GM12878 (cell line): ENCODE results near the gene ANKRD16. TPM values are rescaled to one million over a fixed set of nuclear protein-coding genes. Genes with fewer than 3 reads are reported as not detected.
A peak's percentile ranks its signal among the peaks of the same experiment; 100 is the strongest.

Experiments used
- CBFB ChIP-seq: IDR thresholded peaks from 2 replicates; pipeline ENCODE4 v1.6.1; 2016; ENCODE audit warnings: antibody characterized with exemption, low read depth
- CBX3 ChIP-seq: fragments of 200-600 bp; sonication (generic); IDR thresholded peaks from 2 replicates; pipeline ENCODE4 v1.6.1; 2016; ENCODE audit warnings: low read depth, borderline replicate concordance
- CREB1 ChIP-seq: IDR thresholded peaks from 2 replicates; pipeline ENCODE4 v1.6.1; 2012; ENCODE audit warnings: low read depth, mild to moderate bottlenecking, inconsistent platforms
- CREM ChIP-seq: IDR thresholded peaks from 2 replicates; pipeline ENCODE4 v1.6.1; 2014; ENCODE audit warnings: antibody characterized with exemption, low read depth
- ESRRA ChIP-seq: IDR thresholded peaks from 2 replicates; pipeline ENCODE4 v1.6.1; 2012; ENCODE audit warnings: mild to moderate bottlenecking, low read length, improper control_type of control experiment
- EZH2 ChIP-seq: IDR thresholded peaks from 2 replicates; pipeline ENCODE4 v1.6.1; 2012; ENCODE audit warnings: low read depth, mild to moderate bottlenecking, control low read depth, inconsistent platforms, low read length, borderline replicate concordance; ENCODE audit not compliant: control insufficient read depth
- FOXK2 ChIP-seq: fragments of 450-650 bp; IDR thresholded peaks from 2 replicates; pipeline ENCODE4 v1.6.1; 2017; ENCODE audit warnings: mild to moderate bottlenecking, moderate library complexity
- FOXM1 ChIP-seq: IDR thresholded peaks from 2 replicates; pipeline ENCODE4 v1.6.1; 2012; ENCODE audit warnings: low read depth, mild to moderate bottlenecking, inconsistent platforms, low read length, moderate library complexity
- IKZF1 ChIP-seq: fragments of 450-650 bp; conservative IDR thresholded peaks from 2 replicates; pipeline ENCODE4 v1.6.1; 2017; ENCODE audit warnings: antibody characterized with exemption, mild to moderate bottlenecking
- MEF2A ChIP-seq: IDR thresholded peaks from 2 replicates; pipeline ENCODE4 v1.6.1; 2011; ENCODE audit warnings: low read depth, mild to moderate bottlenecking, low read length, moderate library complexity; ENCODE audit not compliant: insufficient read depth
- MEF2B ChIP-seq: fragments of 450-650 bp; IDR thresholded peaks from 2 replicates; pipeline ENCODE4 v1.6.1; 2018; ENCODE audit warnings: mild to moderate bottlenecking, moderate library complexity; ENCODE audit not compliant: partially characterized antibody, poor library complexity, severe bottlenecking
- MTA2 ChIP-seq: fragments of 450-650 bp; IDR thresholded peaks from 2 replicates; pipeline ENCODE4 v1.6.1; 2016; ENCODE audit warnings: low read depth, mild to moderate bottlenecking, moderate library complexity
- NR2C2 ChIP-seq: IDR thresholded peaks from 2 replicates; pipeline ENCODE4 v1.6.1; 2011; ENCODE audit warnings: borderline replicate concordance, low read depth; ENCODE audit not compliant: control insufficient read depth, insufficient read length
- PAX5 ChIP-seq: IDR thresholded peaks from 2 replicates; pipeline ENCODE4 v1.6.1; 2011; ENCODE audit warnings: low read depth, low read length, borderline replicate concordance
- POU2F2 ChIP-seq: IDR thresholded peaks from 3 replicates; pipeline ENCODE4 v1.6.1; 2011; ENCODE audit warnings: low read depth, mild to moderate bottlenecking, low read length, borderline replicate concordance
- RCOR1 ChIP-seq: conservative IDR thresholded peaks from 2 replicates; pipeline ENCODE4 v1.6.1; 2012; ENCODE audit warnings: low read depth, low read length, improper control_type of control experiment
- RFX5 ChIP-seq: IDR thresholded peaks from 2 replicates; pipeline ENCODE4 v1.6.1; 2011; ENCODE audit warnings: low read depth, low read length, improper control_type of control experiment
- SMC3 ChIP-seq: IDR thresholded peaks from 2 replicates; pipeline ENCODE4 v1.6.1; 2011; ENCODE audit warnings: low read length, improper control_type of control experiment, borderline replicate concordance
- SRF ChIP-seq, 2 experiments: IDR thresholded peaks; 2 replicates each; pipeline ENCODE4 v1.6.1; 2011; ENCODE audit warnings: low read depth in 2 of 2, low read length in 2 of 2, mild to moderate bottlenecking in 1 of 2, moderate library complexity in 1 of 2
- WRNIP1 ChIP-seq: IDR thresholded peaks from 2 replicates; pipeline ENCODE4 v1.6.1; 2011; ENCODE audit warnings: low read depth, low read length, improper control_type of control experiment, borderline replicate concordance
- ZBED1 ChIP-seq: IDR thresholded peaks from 2 replicates; pipeline ENCODE4 v1.6.1; 2016; ENCODE audit warnings: borderline replicate concordance
- polyA plus RNA-seq, 11 experiments: library from polyadenylated mRNA; depleted of rRNA in 4 of 11; unstranded in 6 of 11; stranded (reverse) in 5 of 11; fragments of >200 nt; fragmentation: Nextera tagmentation in 4 of 11; fragmentation: Illumina TruSeq in 1 of 11; extraction: Ambion mirVana in 4 of 11; extraction: Trizol in 1 of 11; gene quantifications; 1 replicate in 1 of 11; 2 replicates in 10 of 11; pipeline versions ENCODE4 v1.2.1 to v1.2.3, GENCODE V29; 2011 to 2016; ENCODE audit warnings: inconsistent platforms in 2 of 11, missing spikeins in 2 of 11, low read depth in 1 of 11
- total RNA-seq, 4 experiments: library from RNA; depleted of rRNA in 3 of 4; stranded (reverse); fragments of >200 nt in 3 of 4; fragmentation: Illumina TruSeq in 1 of 4; extraction: Trizol in 1 of 4; gene quantifications; 2 replicates each; pipeline versions ENCODE4 v1.2.1 to v1.2.3, GENCODE V29; 2013 to 2021
- TF ChIP-seq, protein P1 (sequence below): fragments of 450-650 bp; formaldehyde crosslinking; IDR thresholded peaks from 2 replicates; pipeline ENCODE4 v1.4.0; 2022; ENCODE audit warnings: mild to moderate bottlenecking, moderate library complexity
- TF ChIP-seq, protein P2 (sequence below): IDR thresholded peaks from 2 replicates; pipeline ENCODE4 v1.6.1; 2011; ENCODE audit warnings: low read depth, mild to moderate bottlenecking, low read length, moderate library complexity, borderline replicate concordance; ENCODE audit errors: extremely low read depth
- TF ChIP-seq, protein P3 (sequence below): fragments of 450-650 bp; IDR thresholded peaks from 2 replicates; pipeline ENCODE4 v1.6.1; 2018; ENCODE audit warnings: borderline replicate concordance, mild to moderate bottlenecking; ENCODE audit not compliant: partially characterized antibody

Gene ANKRD16
- total and polyA plus RNA-seq, 10 of the 15 experiments (the other 5 are each of a cell fraction or from before 2014, with no cell fraction given), result 0.57 to 13.6 (median 4.4) TPM

DNA sequence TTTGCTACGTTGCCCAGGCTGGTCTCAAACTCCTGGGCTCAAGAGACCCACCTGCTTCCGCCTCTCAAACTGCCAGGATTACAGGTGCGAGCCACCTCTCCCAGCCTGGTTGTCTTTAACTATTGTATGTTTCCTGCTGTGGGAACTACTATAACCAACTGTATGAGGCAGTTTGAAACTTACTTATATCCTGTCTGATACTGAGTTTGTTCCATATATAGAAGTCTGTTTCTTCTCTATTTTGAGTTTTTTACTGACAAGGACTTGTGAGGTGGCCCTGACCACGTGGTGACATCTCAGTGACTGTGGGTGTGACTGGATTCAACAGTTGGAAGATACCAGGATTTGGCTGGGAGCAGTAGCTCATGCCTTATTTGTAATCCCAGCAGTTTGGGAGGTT, 14.5 kb upstream of the ANKRD16 start (continued):
- TF ChIP-seq CBX3 (no peak), IKZF1 (peak; percentile 53; the same call in 1 of the 2 replicates), MEF2A (peak; percentile 97), NR2C2 (no peak), SRF (IDR thresholded peaks at IDR 0.05; ENCODE audit: low read depth in 2 of 2, low read length in 2 of 2) (peak in 1 of 2 experiments; percentile 52; a peak in 1 of 4 replicates), POU2F2 (0 out of 3 replicates have a peak, but pooled peaks have one; percentile 33), ZBED1 (peak; percentile 45; the same call in 1 of the 2 replicates), CBFB (0 out of 2 replicates have a peak, but pooled peaks have one; percentile 28), WRNIP1 (no peak), RCOR1 (no peak), MTA2 (no peak), PAX5 (peak; percentile 14; the same call in 1 of the 2 replicates), MEF2B (peak; percentile 79), CREB1 (peak; percentile 72), EZH2 (no peak), SMC3 (no peak), FOXM1 (peak; percentile 72), CREM (peak; percentile 73), ESRRA (no peak), RFX5 (no peak), FOXK2 (no peak)
- TF ChIP-seq, protein P1, sequence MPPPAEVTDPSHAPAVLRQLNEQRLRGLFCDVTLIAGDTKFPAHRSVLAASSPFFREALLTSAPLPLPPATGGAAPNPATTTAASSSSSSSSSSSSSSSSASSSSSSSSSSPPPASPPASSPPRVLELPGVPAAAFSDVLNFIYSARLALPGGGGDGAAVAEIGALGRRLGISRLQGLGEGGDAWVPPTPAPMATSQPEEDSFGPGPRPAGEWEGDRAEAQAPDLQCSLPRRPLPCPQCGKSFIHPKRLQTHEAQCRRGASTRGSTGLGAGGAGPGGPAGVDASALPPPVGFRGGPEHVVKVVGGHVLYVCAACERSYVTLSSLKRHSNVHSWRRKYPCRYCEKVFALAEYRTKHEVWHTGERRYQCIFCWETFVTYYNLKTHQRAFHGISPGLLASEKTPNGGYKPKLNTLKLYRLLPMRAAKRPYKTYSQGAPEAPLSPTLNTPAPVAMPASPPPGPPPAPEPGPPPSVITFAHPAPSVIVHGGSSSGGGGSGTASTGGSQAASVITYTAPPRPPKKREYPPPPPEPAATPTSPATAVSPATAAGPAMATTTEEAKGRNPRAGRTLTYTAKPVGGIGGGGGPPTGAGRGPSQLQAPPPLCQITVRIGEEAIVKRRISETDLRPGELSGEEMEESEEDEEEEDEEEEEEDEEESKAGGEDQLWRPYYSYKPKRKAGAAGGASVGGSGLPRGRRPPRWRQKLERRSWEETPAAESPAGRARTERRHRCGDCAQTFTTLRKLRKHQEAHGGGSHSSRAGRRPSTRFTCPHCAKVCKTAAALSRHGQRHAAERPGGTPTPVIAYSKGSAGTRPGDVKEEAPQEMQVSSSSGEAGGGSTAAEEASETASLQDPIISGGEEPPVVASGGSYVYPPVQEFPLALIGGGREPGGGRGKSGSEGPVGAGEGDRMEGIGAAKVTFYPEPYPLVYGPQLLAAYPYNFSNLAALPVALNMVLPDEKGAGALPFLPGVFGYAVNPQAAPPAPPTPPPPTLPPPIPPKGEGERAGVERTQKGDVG (CRISPR knock-in tag), result no peak
- TF ChIP-seq, protein P2, sequence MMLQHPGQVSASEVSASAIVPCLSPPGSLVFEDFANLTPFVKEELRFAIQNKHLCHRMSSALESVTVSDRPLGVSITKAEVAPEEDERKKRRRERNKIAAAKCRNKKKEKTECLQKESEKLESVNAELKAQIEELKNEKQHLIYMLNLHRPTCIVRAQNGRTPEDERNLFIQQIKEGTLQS, result no peak
- TF ChIP-seq, protein P3, sequence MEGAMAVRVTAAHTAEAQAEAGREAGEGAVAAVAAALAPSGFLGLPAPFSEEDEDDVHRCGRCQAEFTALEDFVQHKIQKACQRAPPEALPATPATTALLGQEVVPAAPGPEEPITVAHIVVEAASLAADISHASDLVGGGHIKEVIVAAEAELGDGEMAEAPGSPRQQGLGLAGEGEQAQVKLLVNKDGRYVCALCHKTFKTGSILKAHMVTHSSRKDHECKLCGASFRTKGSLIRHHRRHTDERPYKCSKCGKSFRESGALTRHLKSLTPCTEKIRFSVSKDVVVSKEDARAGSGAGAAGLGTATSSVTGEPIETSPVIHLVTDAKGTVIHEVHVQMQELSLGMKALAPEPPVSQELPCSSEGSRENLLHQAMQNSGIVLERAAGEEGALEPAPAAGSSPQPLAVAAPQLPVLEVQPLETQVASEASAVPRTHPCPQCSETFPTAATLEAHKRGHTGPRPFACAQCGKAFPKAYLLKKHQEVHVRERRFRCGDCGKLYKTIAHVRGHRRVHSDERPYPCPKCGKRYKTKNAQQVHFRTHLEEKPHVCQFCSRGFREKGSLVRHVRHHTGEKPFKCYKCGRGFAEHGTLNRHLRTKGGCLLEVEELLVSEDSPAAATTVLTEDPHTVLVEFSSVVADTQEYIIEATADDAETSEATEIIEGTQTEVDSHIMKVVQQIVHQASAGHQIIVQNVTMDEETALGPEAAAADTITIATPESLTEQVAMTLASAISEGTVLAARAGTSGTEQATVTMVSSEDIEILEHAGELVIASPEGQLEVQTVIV, result no peak
